Amniotic epithelial cell (primary cell): ENCODE measurements around the gene PALM3.
A peak's percentile ranks its signal among the peaks of the same experiment; 100 is the strongest.

Experiments
- DNase-seq: peaks from one replicate; pipeline ENCODE4 v3.0.0-alpha.2; 2010; ENCODE audit warnings: low read depth

Gene PALM3

GRCh38 chr19:14089412-14089661 lies 27.5 kb upstream of the PALM3 start:
- DNase-seq, result no peak

- no peak for DNase-seq
Measured at GRCh38 chr19:14088634-14089411, 26.9 kb upstream of the PALM3 start.

- DNase-seq, result no peak
Measured at GRCh38 chr19:14086098-14086497, 24.2 kb upstream of the PALM3 start.

- DNase-seq, result no peak
Measured at GRCh38 chr19:14085309-14085995, 23.6 kb upstream of the PALM3 start, which contains the start of gene C19orf67. Gene C19orf67, minus strand, starts transcription at chr19:14085783. Its CDS starts 156 bp downstream, at chr19:14085627.

GRCh38 chr19:14082675-14082960 lies 20.7 kb upstream of the PALM3 start:
- no peak for DNase-seq

- no peak for DNase-seq
Measured at GRCh38 chr19:14081797-14082674, 20.2 kb upstream of the PALM3 start.

GRCh38 chr19:14080887-14081796 lies 19.3 kb upstream of the PALM3 start:
- peak; percentile 99 for DNase-seq

- DNase-seq, result no peak
Measured at GRCh38 chr19:14078411-14078810, 16.5 kb upstream of the PALM3 start.

- DNase-seq, result no peak
Measured at GRCh38 chr19:14073925-14074838, 12.3 kb upstream of the PALM3 start.

GRCh38 chr19:14073261-14073924 lies 11.5 kb upstream of the PALM3 start:
- peak; percentile 76 for DNase-seq

- DNase-seq, result no peak
Measured at GRCh38 chr19:14072535-14073260, 10.8 kb upstream of the PALM3 start, which contains the start of gene MISP3. Gene MISP3, plus strand, starts transcription at chr19:14072786. Its CDS starts 524 bp downstream, at chr19:14073310.

GRCh38 chr19:14070268-14071050 lies 8.6 kb upstream of the PALM3 start:
- DNase-seq, result no peak

- no peak for DNase-seq
Measured at GRCh38 chr19:14066134-14066533, 4.3 kb upstream of the PALM3 start.

- DNase-seq, result no peak
Measured at GRCh38 chr19:14063105-14063504, 1.2 kb upstream of the PALM3 start.

- DNase-seq, result no peak
Measured at GRCh38 chr19:14062558-14062855, 631 bp upstream of the PALM3 start.

GRCh38 chr19:14061081-14061749 lies 661 bp downstream of the PALM3 start:
- DNase-seq, result no peak

- no peak for DNase-seq
Measured at GRCh38 chr19:14059652-14060155, 2.2 kb downstream of the PALM3 start.

- DNase-seq, result no peak
Measured at GRCh38 chr19:14059093-14059480, 2.8 kb downstream of the PALM3 start.
